Sigmoid colon (tissue), 4 donors: ENCODE measurements around the gene RNF223.

Experiments
- EP300 ChIP-seq, 4 donors: sonication (generic); formaldehyde crosslinking; IDR thresholded peaks; one replicate each; pipeline ENCODE4 v1.6.1; 2017; ENCODE audit warnings: antibody characterized with exemption in 4 of 4
- POLR2A ChIP-seq, 2 donors: fragments of 450-650 bp; IDR thresholded peaks; one replicate each; pipeline ENCODE4 v1.6.1; 2016; ENCODE audit warnings: antibody characterized with exemption in 2 of 2, mild to moderate bottlenecking in 2 of 2, moderate library complexity in 2 of 2
- POLR2AphosphoS5 ChIP-seq, 4 donors: sonication (generic); formaldehyde crosslinking; IDR thresholded peaks; one replicate each; pipeline ENCODE4 v1.6.1; 2017; ENCODE audit warnings: antibody characterized with exemption in 4 of 4
- TF ChIP-seq, protein P1 (sequence below), 4 experiments: fragments of 450-650 bp in 3 of 4; fragments of 200-600 bp in 1 of 4; IDR thresholded peaks; one replicate each; pipeline ENCODE4 v1.5.1; 2016 to 2019; ENCODE audit warnings: antibody characterized with exemption in 4 of 4, mild to moderate bottlenecking in 3 of 4, moderate library complexity in 2 of 4

DNA sequence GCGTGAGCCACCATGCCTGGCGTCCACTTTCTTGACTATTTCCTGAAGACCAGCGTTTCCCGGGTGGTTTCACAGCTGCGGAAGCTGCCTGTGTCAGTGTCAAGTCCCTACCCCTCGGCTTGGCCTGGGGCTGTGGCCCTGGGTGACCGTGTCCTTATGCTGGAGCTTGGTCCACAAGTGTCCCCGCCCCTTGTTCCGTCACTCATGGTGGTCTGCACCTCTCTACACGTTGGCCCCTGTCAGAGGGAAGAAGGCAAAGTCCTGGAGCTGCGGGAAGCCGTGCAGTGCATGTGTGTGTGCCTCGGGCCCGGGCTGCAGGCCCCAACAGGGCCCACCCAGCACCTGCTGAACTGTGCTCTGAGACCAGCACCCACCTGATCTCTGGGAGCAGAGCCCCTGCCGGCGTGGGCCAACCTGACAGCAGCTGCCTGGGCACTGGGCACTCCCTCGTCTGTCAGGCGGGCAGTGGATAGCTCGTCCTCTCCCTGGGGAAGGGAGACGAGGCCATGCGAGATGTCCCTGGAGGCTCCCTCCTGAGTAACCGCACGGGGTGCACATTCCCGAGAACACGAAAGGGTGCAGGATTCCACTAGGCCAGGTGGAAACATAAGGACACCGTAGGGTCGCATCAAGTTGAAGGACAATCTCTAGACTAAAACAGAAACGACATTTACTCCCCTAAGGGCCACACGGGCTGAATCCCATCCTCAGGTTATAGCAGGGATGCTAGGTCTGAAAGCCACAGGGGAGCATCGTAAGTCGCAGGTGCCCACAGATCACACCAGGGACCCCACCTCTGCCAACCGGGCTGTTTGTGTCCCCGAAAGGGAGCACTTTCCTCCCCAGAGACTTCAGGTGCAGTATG is 44.1 kb upstream of the RNF223 start:
- TF ChIP-seq, protein P1, sequence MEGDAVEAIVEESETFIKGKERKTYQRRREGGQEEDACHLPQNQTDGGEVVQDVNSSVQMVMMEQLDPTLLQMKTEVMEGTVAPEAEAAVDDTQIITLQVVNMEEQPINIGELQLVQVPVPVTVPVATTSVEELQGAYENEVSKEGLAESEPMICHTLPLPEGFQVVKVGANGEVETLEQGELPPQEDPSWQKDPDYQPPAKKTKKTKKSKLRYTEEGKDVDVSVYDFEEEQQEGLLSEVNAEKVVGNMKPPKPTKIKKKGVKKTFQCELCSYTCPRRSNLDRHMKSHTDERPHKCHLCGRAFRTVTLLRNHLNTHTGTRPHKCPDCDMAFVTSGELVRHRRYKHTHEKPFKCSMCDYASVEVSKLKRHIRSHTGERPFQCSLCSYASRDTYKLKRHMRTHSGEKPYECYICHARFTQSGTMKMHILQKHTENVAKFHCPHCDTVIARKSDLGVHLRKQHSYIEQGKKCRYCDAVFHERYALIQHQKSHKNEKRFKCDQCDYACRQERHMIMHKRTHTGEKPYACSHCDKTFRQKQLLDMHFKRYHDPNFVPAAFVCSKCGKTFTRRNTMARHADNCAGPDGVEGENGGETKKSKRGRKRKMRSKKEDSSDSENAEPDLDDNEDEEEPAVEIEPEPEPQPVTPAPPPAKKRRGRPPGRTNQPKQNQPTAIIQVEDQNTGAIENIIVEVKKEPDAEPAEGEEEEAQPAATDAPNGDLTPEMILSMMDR (IDR thresholded peaks at IDR 0.05), result no peak
- TF ChIP-seq POLR2AphosphoS5 (IDR thresholded peaks at IDR 0.05) (no peak), EP300 (IDR thresholded peaks at IDR 0.05) (no peak), POLR2A (IDR thresholded peaks at IDR 0.05) (no peak)
